GM12892 (cell line): ENCODE measurements around the gene MZT2B.
A peak's percentile ranks its signal among the peaks of the same experiment; 100 is the strongest.

Experiments
- POLR2A ChIP-seq: IDR thresholded peaks from 2 replicates; pipeline ENCODE4 v1.6.1; 2011; ENCODE audit warnings: low read depth, low read length, control low read depth
- POLR2AphosphoS5 ChIP-seq: IDR thresholded peaks from 2 replicates; pipeline ENCODE4 v1.6.1; 2011; ENCODE audit warnings: low read depth, low read length, control low read depth

DNA sequence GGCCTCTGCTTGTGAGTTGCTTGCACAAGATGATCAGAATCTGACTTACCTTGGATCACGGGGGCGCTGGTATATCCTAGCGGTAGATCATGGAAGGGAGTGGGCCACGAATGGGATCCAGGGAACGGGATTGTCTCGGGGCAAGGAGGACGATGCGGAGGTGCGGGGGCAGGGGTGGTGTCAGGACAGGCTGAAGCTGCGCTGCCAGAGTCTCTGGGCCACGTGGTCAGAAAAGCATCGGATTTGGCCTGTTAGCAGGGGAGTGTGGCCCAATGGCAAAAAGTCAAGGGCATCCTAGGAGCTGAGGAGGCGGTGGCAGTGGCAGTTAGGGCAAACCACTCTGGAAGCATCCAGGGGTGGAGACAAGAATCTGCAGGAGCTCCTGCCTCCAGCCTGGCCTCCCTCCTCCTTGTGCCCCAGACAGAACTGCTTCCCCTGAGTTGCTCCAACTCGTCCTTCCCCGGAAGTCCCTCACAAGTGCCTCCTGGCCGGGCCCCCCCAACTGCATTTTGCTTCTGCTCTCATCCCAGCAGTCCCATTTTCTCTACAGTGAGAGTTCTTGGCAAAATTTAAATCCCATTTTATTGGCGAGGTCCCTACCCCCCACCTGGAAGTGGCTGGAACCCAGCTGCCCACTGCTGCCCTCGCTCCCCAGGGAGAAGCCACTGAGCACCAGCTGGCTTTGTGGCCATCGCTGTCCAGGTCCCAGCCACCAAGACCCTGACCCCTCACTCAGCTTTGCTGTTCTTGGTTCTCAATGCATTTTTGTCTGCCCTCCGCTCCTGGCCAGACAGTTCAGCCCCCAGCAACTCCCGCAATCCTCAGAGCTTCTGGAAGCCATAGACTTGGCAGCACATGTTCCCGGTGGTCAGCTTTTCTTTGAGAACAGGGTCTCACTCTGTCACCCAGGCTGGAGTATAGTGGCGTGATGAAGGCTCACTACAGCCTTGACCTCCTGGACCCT is 31.6 kb upstream of the MZT2B start:
- TF ChIP-seq POLR2AphosphoS5 (peak; percentile 44; the same call in 1 of the 2 replicates), POLR2A (no peak; the same call in 1 of the 2 replicates)
